HG03342 (cell line): ENCODE measurements around the gene DRD2.

Experiments
- ATAC-seq: cut with Tn5 transposase; IDR thresholded peaks from one replicate; pipeline ENCODE4 v1.9.1; 2021; ENCODE audit warnings: mild to moderate bottlenecking, moderate library complexity; ENCODE audit not compliant: unreplicated experiment

DRD2 gene

DNA sequence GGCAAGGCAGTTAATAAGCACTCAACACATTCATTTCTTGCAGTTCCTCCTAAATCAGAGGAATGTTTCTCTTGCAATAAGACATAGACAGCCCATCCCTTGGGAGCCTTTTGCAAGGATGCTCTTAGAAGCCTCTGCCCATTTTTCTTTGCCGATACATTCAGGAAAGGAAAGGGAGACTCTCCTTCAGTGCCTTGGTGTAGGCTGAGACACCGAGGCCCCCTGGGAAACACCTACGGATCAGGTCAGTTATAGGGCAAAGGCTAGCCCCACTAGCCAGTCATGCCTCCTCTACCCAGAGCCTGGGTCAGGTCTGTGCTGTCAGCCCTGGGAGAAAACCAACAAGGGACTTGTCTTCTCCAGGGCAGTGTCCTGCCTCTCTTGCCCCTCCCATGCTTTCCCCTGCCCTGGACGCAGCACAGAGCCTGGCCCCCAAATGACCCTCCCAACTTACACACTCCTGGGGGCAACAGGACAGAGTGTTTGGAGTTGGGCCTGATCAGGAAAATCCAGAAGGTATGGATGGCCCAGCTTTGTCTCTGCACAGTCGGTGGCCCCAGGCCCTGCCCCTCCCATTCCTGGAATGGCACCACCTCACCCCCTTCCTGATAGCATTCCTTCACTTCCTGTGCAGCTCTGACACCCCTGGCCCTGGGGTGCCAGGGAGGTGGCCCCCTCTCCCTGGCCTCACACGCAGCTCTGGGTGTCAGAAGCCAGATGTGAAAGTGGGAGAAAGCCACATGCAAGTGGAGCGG is 69.3 kb downstream of the DRD2 start:
- no peak for ATAC-seq

GRCh38 chr11:113404859-113405430 is 70.3 kb downstream of the DRD2 start:
- ATAC-seq = no peak

DNA sequence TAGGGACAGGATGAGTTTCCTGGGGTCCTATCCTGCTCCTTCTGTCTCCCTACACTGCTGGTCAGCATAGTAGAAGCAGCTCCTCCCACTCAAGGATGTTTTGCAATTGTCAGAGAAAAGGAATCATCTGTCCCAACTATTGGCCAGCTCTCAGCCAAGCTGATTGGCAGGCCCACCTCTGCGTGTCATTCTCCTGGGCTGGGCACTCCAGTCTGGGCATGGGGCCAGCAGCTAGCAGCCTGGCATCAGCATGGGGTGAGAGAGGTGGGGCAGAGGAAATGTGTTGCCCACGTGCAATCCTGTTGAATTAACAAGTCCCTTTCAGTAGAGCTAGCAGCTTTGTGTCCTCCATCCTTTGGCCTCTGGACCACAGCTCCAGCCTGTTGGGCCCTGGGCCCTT is 73.5 kb downstream of the DRD2 start:
- no peak for ATAC-seq

DNA sequence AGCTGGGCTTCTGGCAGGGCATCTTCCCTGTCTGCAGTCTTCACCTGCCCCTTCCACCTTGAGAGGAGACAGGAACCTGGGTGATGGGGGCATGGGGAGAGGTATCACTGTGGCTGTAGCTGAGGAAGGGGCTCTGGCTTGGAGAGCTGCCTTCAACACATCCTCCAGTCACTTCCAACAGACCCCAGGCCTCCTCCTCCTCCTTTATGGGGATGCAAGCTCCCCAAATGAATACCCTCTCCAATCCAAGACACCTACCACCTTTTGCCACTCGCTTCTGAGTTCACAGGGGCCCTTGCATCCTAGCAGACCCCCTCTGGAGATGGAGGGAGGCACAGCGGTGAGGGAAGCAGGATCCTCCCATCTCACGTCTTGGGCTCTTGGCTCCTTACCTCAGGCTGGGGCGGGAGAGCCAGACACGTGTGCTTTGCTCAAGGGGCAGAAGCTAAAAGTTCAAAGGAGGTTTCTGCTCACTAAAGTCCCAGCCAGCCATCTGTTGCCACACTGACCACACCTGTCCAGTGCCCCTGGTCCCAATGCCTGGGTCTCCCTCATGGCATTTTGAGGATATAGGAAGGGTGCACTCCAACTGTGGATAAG is 74.5 kb downstream of the DRD2 start:
- ATAC-seq = no peak

DNA sequence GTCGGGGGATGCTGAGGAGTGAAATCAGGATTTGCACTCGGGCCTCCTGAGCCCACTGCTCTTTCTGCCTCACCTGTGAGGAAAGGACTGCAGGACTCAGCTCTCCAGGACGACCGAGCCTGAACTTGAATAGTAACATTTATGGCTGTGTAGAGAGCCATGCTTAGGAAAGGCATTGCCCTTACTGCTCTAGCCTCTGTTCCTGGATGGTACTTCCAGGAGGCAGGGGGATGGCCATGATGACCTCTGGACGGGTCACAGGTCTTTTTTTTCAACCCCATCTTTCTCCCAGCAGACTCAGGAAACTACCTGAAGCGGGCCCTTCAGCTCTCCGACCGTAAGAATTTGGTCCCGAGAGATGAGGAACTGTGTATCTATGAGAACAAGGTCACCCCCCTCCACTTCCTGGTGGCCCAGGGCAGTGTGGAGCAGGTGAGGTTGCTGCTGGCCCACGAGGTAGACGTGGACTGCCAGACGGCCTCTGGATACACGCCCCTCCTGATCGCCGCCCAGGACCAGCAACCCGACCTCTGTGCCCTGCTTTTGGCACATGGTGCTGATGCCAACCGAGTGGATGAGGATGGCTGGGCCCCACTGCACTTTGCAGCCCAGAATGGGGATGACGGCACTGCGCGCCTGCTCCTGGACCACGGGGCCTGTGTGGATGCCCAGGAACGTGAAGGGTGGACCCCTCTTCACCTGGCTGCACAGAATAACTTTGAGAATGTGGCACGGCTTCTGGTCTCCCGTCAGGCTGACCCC is 76.3 kb downstream of the DRD2 start:
- no peak for ATAC-seq

DNA sequence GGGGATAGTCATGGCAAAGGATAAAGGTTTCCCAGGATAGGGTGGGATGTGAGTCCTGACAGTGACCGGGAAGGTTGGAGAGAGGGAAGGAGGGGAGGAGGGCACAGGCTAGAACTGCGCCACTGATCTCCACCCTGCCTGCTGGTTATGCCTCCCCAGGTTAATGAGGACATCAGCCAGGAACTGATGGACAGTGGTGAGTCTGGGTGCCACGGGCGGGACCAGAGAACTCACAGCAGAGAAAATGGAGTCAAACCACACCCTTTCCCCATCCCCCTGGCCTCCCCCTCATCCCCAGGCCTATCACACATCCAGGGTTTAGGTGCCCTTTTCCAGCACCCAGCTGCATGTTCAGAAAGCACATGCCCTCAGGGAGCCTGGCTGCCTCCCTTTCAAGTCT is 77.4 kb downstream of the DRD2 start:
- ATAC-seq = no peak

GRCh38 chr11:113397212-113397611 is 78.0 kb downstream of the DRD2 start:
- ATAC-seq = no peak

DNA sequence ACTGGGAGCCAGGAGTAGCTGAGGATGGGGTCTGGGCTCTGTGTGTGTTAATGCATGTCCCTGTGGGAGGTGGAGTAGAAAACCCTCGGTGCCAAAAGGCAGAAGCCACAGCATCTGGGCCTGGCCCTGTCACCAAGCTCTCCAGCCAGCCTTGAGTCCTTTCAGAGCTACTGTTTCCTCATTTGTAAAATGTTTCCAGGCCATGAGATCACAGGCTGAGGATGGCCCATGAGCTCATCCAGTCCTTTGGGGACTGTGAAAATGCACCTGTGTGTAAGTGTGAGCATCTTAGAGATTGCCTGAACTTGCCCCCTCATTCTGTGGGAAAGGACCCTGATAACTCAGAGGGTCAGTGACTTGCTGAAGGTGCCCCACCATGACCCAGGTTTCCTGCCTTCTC is 78.5 kb downstream of the DRD2 start:
- ATAC-seq = no peak

- no peak for ATAC-seq
Observed at GRCh38 chr11:113395782-113396336, 79.3 kb downstream of the DRD2 start.

GRCh38 chr11:113394919-113395318 is 80.3 kb downstream of the DRD2 start:
- no peak for ATAC-seq

GRCh38 chr11:113393501-113393985 is 81.7 kb downstream of the DRD2 start:
- ATAC-seq = no peak

- no peak for ATAC-seq
Observed at GRCh38 chr11:113392236-113392921, 82.8 kb downstream of the DRD2 start.

- ATAC-seq = no peak
Observed at GRCh38 chr11:113389272-113389671, 85.9 kb downstream of the DRD2 start.

DNA sequence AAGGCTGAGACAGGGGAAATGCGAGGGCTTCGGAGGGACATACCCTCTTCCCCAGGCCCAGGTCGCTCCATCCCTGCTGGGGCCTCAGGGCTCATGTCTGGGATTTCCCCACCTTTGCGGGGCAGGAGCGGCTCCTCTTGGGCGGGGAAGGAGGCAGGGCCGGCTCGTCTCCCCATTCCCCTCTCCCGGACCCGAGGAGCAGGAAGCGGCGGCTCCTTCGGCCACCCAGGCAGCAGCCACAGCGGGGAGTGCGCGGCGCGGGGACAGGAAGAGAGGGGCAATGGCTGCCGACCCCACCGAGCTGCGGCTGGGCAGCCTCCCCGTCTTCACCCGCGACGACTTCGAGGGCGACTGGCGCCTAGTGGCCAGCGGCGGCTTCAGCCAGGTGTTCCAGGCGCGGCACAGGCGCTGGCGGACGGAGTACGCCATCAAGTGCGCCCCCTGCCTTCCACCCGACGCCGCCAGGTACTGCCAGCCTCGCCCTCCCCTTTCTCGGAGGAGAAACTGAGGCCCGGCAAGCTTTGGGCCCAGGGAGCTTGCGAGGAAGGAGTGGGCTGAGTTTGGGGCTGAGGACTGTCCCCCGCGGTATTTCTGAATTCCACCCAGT is 87.5 kb downstream of the DRD2 start, which contains the start of gene ANKK1:
Gene ANKK1, plus strand, starts transcription at position 175 of the 607 bp plus-strand sequence. Its CDS starts 106 bp downstream, at position 281.
- ATAC-seq = no peak

GRCh38 chr11:113386866-113387265 is 88.3 kb downstream of the DRD2 start:
- no peak for ATAC-seq

- ATAC-seq = no peak
Observed at GRCh38 chr11:113385749-113386148, 89.4 kb downstream of the DRD2 start.

GRCh38 chr11:113384551-113384950 is 90.6 kb downstream of the DRD2 start:
- ATAC-seq = no peak

DNA sequence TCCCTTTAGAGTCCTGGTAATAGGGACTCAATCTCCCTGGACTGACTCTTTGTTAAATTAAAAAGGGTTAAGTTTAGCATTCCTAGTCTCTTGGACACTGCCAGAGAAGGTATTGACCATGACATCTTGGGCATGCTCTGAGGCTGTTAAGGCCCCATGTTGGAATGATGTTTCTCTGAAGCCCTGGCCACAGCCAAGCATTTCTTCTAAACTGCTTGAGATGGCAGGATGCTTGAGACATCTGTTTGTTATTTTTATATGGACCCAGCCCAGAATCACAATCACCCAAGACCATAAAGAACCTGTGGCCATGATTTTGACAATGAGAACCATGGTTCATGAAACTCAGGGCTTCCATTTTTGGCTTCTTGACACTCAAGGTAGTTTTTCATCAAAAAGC is 93.1 kb downstream of the DRD2 start:
- ATAC-seq = no peak

GRCh38 chr11:113378692-113379091 is 96.5 kb downstream of the DRD2 start:
- no peak for ATAC-seq
